ENCODE results near the gene VPS26C. TPM values are rescaled to one million over a fixed set of nuclear protein-coding genes. Genes with fewer than 3 reads are reported as not detected.

VPS26C gene
- total and polyA plus RNA-seq, 2 experiments from 2014 or later, result 29.9 to 45.0 TPM

- peaks cover 10% of the 10 kb centered on the region for H3K4me1 ChIP-seq (ENCODE audit: low read depth)
- H3K27ac ChIP-seq, result no peak overlapping the region
- no peaks in the 10 kb centered on the region for H3K36me3 ChIP-seq
- H3K4me3 ChIP-seq, result no peak overlapping the region
- DNase-seq (ENCODE audit: low read depth in 1 of 2, low spot score in 1 of 2), result no peak
- no peaks in the 10 kb centered on the region for H3K27me3 ChIP-seq
- H3K9me3 ChIP-seq (ENCODE audit: low read depth), result no peaks in the 10 kb centered on the region
- TF ChIP-seq CTCF (IDR thresholded peaks at IDR 0.05; ENCODE audit: low read depth, low read length), result no peak
Observed at GRCh38 chr21:37249112-37249904, 17.8 kb downstream of the VPS26C start.

- no peak for DNase-seq (ENCODE audit: low read depth in 1 of 2, low spot score in 1 of 2)
- TF ChIP-seq CTCF (IDR thresholded peaks at IDR 0.05; ENCODE audit: low read depth, low read length), result no peak
- Histone ChIP-seq H3K27me3 (no peaks in the 10 kb centered on the region), H3K36me3 (no peaks in the 10 kb centered on the region), H3K9me3 (ENCODE audit: low read depth) (no peaks in the 10 kb centered on the region), H3K4me3 (no peak overlapping the region), H3K4me1 (ENCODE audit: low read depth) (peaks cover 10% of the 10 kb centered on the region), H3K27ac (no peak overlapping the region)
Observed at GRCh38 chr21:37248298-37248697, 18.8 kb downstream of the VPS26C start.

DNA sequence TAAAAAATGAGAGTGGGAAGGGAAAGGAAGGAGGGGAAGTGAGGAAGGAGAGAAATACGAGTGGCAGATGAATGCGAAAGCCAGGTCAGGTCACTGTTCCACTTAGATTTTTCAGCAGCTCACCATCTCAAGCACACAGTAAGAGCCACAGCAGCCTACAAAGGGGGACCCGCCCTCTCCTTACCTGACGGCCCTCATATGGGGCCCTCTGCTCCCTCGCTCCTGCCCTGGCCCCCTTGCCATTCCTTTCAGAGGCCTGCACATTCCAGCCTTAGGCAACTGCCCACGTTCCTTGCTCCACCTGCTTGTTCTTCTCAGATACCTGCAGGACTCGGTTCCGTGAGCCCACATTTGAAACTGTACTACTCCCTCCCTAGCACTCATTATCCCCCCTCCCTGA lies 22.0 kb downstream of the VPS26C start:
- DNase-seq (ENCODE audit: low read depth in 1 of 2, low spot score in 1 of 2), result peak in 1 of 2 donors; percentile 13
- H3K4me3 ChIP-seq, result no peak overlapping the region

DNA sequence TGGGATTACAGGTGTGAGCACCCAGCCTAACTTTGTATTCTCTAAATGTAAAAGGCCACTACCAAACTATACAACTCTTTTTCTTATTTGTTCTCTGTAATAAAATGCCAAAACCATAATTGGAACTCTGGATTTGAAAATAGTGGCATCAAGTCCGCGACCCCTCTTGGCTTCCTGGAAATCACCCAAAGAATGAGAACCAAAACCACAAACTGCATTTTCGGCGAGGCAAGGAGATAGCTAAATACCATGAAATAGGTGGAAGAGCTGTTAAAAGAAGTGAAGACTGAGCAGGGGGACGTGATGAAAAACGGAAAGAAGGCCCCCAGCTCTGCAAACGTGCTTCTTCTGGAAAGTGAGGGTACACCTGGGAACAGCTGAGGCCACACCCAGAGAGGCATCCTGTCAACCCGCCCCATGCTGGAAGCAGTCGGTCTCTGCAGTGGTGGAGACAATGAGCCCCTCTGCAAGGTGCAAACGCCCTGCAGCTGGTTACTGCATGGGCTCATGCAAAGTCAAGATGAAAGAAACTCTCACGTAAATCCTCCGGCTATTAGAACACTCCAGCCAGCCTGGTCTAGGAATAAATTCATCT lies 22.5 kb downstream of the VPS26C start:
- DNase-seq (ENCODE audit: low read depth in 1 of 2, low spot score in 1 of 2), result peak in 1 of 2 donors; percentile 34
- Histone ChIP-seq H3K27me3 (no peaks in the 10 kb centered on the region), H3K9me3 (ENCODE audit: low read depth) (no peaks in the 10 kb centered on the region), H3K4me1 (ENCODE audit: low read depth) (peaks cover 10% of the 10 kb centered on the region), H3K36me3 (peaks cover 5% of the 10 kb centered on the region), H3K27ac (peak overlapping the region; percentile 66), H3K4me3 (no peak overlapping the region)
- no peak for TF ChIP-seq CTCF (IDR thresholded peaks at IDR 0.05; ENCODE audit: low read depth, low read length)

More for the DNA sequence above, 22.0 kb downstream of the VPS26C start:
- peaks cover 10% of the 10 kb centered on the region for H3K4me1 ChIP-seq (ENCODE audit: low read depth)
- H3K36me3 ChIP-seq, result peaks cover 2% of the 10 kb centered on the region
- H3K27ac ChIP-seq, result peak overlapping the region; percentile 66
- H3K27me3 ChIP-seq, result no peaks in the 10 kb centered on the region
- TF ChIP-seq CTCF (IDR thresholded peaks at IDR 0.05; ENCODE audit: low read depth, low read length), result no peak
- H3K9me3 ChIP-seq (ENCODE audit: low read depth), result no peaks in the 10 kb centered on the region

GRCh38 chr21:37243961-37244360 lies 23.2 kb downstream of the VPS26C start:
- Histone ChIP-seq H3K4me3 (no peak overlapping the region), H3K27ac (no peak overlapping the region), H3K9me3 (ENCODE audit: low read depth) (no peaks in the 10 kb centered on the region), H3K27me3 (no peaks in the 10 kb centered on the region), H3K36me3 (peaks cover 5% of the 10 kb centered on the region), H3K4me1 (ENCODE audit: low read depth) (peaks cover 10% of the 10 kb centered on the region)
- no peak for DNase-seq (ENCODE audit: low read depth in 1 of 2, low spot score in 1 of 2)
- no peak for TF ChIP-seq CTCF (IDR thresholded peaks at IDR 0.05; ENCODE audit: low read depth, low read length)
